GM21528 (cell line): ENCODE data around the gene DQX1.

ENCODE experiments used
- ATAC-seq: cut with Tn5 transposase; IDR thresholded peaks from one replicate; pipeline ENCODE4 v1.9.1; 2021; ENCODE audit warnings: mild to moderate bottlenecking, moderate library complexity; ENCODE audit not compliant: unreplicated experiment, low FRiP score

Gene DQX1

GRCh38 chr2:74512744-74513604 lies 13.1 kb downstream of the DQX1 start:
- no peak for ATAC-seq

- ATAC-seq = no peak
Observed at GRCh38 chr2:74511104-74511989, 14.7 kb downstream of the DQX1 start.

- no peak for ATAC-seq
Observed at GRCh38 chr2:74510272-74510671, 15.8 kb downstream of the DQX1 start.

GRCh38 chr2:74507926-74508520 lies 18.0 kb downstream of the DQX1 start:
- peak; percentile 18 for ATAC-seq

- peak; percentile 90 for ATAC-seq
Observed at GRCh38 chr2:74507145-74507925, 18.7 kb downstream of the DQX1 start, which contains the start of gene PCGF1. TSS of gene PCGF1 (minus strand) at chr2:74507695. CDS start at chr2:74507668, 27 bp downstream.

- no peak for ATAC-seq
Observed at GRCh38 chr2:74505448-74506246, 20.4 kb downstream of the DQX1 start.

- ATAC-seq = no peak
Observed at GRCh38 chr2:74504591-74504990, 21.4 kb downstream of the DQX1 start.

- no peak for ATAC-seq
Observed at GRCh38 chr2:74503506-74504475, 22.2 kb downstream of the DQX1 start.

GRCh38 chr2:74502720-74503505 lies 23.1 kb downstream of the DQX1 start:
- peak; percentile 24 for ATAC-seq

- no peak for ATAC-seq
Observed at GRCh38 chr2:74502147-74502719, 23.8 kb downstream of the DQX1 start.

GRCh38 chr2:74501335-74502071 lies 24.5 kb downstream of the DQX1 start:
- ATAC-seq = no peak

- no peak for ATAC-seq
Observed at GRCh38 chr2:74500578-74500946, 25.5 kb downstream of the DQX1 start.

- ATAC-seq = no peak
Observed at GRCh38 chr2:74499940-74500577, 26.0 kb downstream of the DQX1 start.

- ATAC-seq = no peak
Observed at GRCh38 chr2:74499267-74499939, 26.6 kb downstream of the DQX1 start, which contains the start of gene LBX2. TSS of gene LBX2 (minus strand) at chr2:74499603. CDS start at chr2:74499537, 66 bp downstream.

GRCh38 chr2:74498500-74499266 lies 27.3 kb downstream of the DQX1 start:
- no peak for ATAC-seq
